Measurements from ENCODE around the gene PPP2R2D.

The PPP2R2D gene

GRCh38 chr10:131859341-131860020 is 41.3 kb upstream of the PPP2R2D start:
- ChIA-PET CTCF (interaction anchor here (1.0 kb wide), 1 partner anchor 9 kb away, joined by 3 read pairs; no protein-coding TSS in a partner anchor), POLR2A (no interaction called here)
- DNase-seq (ENCODE audit: extremely low spot score) = no peak
- TF ChIP-seq CTCF (IDR thresholded peaks at IDR 0.05; ENCODE audit: control extremely low read depth, extremely low read depth, low read depth, missing control alignments) = no peak

- DNase-seq (ENCODE audit: extremely low spot score) = no peak
- POLR2A ChIA-PET = no interaction called here
- no peak for TF ChIP-seq CTCF (IDR thresholded peaks at IDR 0.05; ENCODE audit: control extremely low read depth, extremely low read depth, low read depth, missing control alignments)
- CTCF ChIA-PET = no interaction called here
Measured at GRCh38 chr10:131860311-131860710, 40.5 kb upstream of the PPP2R2D start.

GRCh38 chr10:131860806-131861440 is 39.9 kb upstream of the PPP2R2D start:
- no peak for TF ChIP-seq CTCF (IDR thresholded peaks at IDR 0.05; ENCODE audit: control extremely low read depth, extremely low read depth, low read depth, missing control alignments)
- no peak for DNase-seq (ENCODE audit: extremely low spot score)
- CTCF ChIA-PET = interaction anchor here (1.2 kb wide), 1 partner anchor 13 kb away, joined by 3 read pairs; no protein-coding TSS in a partner anchor
- POLR2A ChIA-PET = no interaction called here

- no peak for TF ChIP-seq CTCF (IDR thresholded peaks at IDR 0.05; ENCODE audit: control extremely low read depth, extremely low read depth, low read depth, missing control alignments)
- ChIA-PET CTCF (no interaction called here), POLR2A (no interaction called here)
- DNase-seq (ENCODE audit: extremely low spot score) = no peak
Measured at GRCh38 chr10:131862548-131862947, 38.3 kb upstream of the PPP2R2D start.

- ChIA-PET POLR2A (no interaction called here), CTCF (interaction anchor here (0.7 kb wide), 1 partner anchor 157 kb away, joined by 3 read pairs; no protein-coding TSS in a partner anchor)
- DNase-seq (ENCODE audit: extremely low spot score) = no peak
- no peak for TF ChIP-seq CTCF (IDR thresholded peaks at IDR 0.05; ENCODE audit: control extremely low read depth, extremely low read depth, low read depth, missing control alignments)
Measured at GRCh38 chr10:131865223-131865917, 35.4 kb upstream of the PPP2R2D start.

- ChIA-PET CTCF (no interaction called here), POLR2A (no interaction called here)
- no peak for DNase-seq (ENCODE audit: extremely low spot score)
- no peak for TF ChIP-seq CTCF (IDR thresholded peaks at IDR 0.05; ENCODE audit: control extremely low read depth, extremely low read depth, low read depth, missing control alignments)
Measured at GRCh38 chr10:131866673-131867072, 34.1 kb upstream of the PPP2R2D start.
